Measurements from ENCODE around the gene UROC1.

UROC1 gene

GRCh38 chr3:126518779-126519177, 1.2 kb upstream of the UROC1 start:
- Mint-ChIP-seq H3K27ac (no peak overlapping the region), H3K9me3 (no peaks in the 10 kb centered on the region), H3K27me3 (ENCODE audit: low read depth) (peaks cover 18% of the 10 kb centered on the region), H3K4me3 (no peak overlapping the region), H3K36me3 (ENCODE audit: low read depth) (no peaks in the 10 kb centered on the region), H3K4me1 (ENCODE audit: low read depth) (peaks cover 2% of the 10 kb centered on the region)

DNA sequence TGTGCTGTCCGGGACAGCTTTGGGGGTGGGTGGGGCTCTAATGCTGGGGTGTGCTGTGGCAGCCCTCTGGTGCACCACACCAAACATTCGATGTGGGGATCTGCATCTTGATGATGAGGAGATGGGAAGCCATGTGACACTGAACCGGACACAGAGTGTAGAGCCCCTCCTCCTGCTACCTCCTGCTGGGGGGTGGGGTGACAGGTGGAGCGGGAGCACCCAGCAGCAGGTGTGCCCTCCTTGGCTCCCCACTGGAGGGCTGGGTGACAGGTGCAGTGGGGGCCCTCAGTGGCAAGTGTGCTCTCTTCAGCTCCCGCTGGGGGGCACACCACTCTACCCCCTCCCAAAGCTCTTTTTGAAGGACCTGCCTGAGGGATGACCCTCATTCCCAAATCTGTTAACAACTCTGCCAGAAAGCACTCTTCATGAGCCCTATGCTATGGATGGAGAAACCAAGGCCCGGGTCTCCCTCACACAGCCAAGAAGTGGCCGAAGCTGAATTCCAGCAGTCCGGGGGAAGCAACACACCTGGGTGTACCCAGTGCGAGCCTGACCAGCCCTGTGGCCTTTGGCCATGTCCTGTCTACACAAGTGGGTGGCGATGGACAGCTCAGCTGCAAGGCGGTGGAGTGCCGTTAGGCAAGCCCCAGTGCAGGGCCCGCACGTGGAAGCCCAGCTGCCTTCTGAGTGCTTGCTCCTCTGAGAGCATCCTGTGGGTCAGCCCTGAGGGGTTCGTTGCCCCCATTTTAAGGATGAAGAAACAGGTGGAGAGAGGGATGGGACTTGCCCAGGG, 609 bp upstream of the UROC1 start:
- no peak overlapping the region for H3K4me3 Mint-ChIP-seq
- no peaks in the 10 kb centered on the region for H3K9me3 Mint-ChIP-seq
- no peaks in the 10 kb centered on the region for H3K36me3 Mint-ChIP-seq (ENCODE audit: low read depth)
- peaks cover 2% of the 10 kb centered on the region for H3K4me1 Mint-ChIP-seq (ENCODE audit: low read depth)
- H3K27me3 Mint-ChIP-seq (ENCODE audit: low read depth): peaks cover 12% of the 10 kb centered on the region
- no peak overlapping the region for H3K27ac Mint-ChIP-seq

DNA sequence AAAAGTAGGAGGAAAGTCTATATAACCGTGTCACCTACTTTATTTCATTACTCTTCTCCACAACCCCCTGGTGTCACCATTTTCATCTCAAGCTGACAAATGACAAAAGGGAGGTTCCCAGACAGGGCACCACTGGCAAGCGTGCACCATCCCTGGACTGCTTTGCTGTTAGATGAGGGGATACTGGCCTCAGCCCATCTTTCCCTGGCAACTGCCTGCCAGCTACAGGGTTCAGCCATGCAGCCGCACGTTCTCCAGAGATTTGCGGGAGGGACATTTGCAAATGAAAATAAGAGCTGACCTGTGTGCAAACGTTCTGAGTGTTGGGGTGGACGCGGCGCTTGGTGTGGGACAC, 660 bp downstream of the UROC1 start:
- no peaks in the 10 kb centered on the region for H3K36me3 Mint-ChIP-seq (ENCODE audit: low read depth)
- H3K4me1 Mint-ChIP-seq (ENCODE audit: low read depth): peaks cover 2% of the 10 kb centered on the region
- no peaks in the 10 kb centered on the region for H3K27me3 Mint-ChIP-seq (ENCODE audit: low read depth)
- H3K27ac Mint-ChIP-seq: no peak overlapping the region
- no peak overlapping the region for H3K4me3 Mint-ChIP-seq
- no peaks in the 10 kb centered on the region for H3K9me3 Mint-ChIP-seq

- no peak overlapping the region for H3K4me3 Mint-ChIP-seq
- H3K27me3 Mint-ChIP-seq (ENCODE audit: low read depth): no peaks in the 10 kb centered on the region
- H3K36me3 Mint-ChIP-seq (ENCODE audit: low read depth): no peaks in the 10 kb centered on the region
- H3K27ac Mint-ChIP-seq: no peak overlapping the region
- peaks cover 2% of the 10 kb centered on the region for H3K4me1 Mint-ChIP-seq (ENCODE audit: low read depth)
- H3K9me3 Mint-ChIP-seq: no peaks in the 10 kb centered on the region
Measured at GRCh38 chr3:126516152-126516935, 1.2 kb downstream of the UROC1 start.

- no peaks in the 10 kb centered on the region for H3K36me3 Mint-ChIP-seq (ENCODE audit: low read depth)
- no peak overlapping the region for H3K27ac Mint-ChIP-seq
- H3K4me1 Mint-ChIP-seq (ENCODE audit: low read depth): peaks cover 2% of the 10 kb centered on the region
- H3K4me3 Mint-ChIP-seq: no peak overlapping the region
- H3K9me3 Mint-ChIP-seq: no peaks in the 10 kb centered on the region
- no peaks in the 10 kb centered on the region for H3K27me3 Mint-ChIP-seq (ENCODE audit: low read depth)
Measured at GRCh38 chr3:126515066-126515706, 2.4 kb downstream of the UROC1 start.

DNA sequence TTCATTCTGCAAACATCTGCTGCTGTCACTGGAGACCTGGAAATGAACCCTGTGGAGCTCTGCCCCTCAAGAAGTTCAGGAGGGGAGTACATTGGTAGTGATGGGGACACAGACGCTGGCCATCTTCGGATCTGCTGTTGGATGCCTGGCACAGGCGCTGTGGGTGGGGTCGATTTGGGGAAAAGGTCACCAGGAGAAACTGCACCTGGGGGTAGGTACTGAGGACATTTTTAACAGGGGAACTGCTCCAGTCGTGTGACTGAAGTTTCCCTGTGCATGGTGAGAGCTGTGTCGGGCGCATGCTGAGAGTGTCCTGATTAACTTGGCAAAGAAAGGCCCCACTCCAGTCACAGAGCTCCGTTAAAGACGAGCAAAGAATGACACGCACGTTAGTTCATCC, 3.4 kb downstream of the UROC1 start:
- no peaks in the 10 kb centered on the region for H3K36me3 Mint-ChIP-seq (ENCODE audit: low read depth)
- no peak overlapping the region for H3K4me3 Mint-ChIP-seq
- no peaks in the 10 kb centered on the region for H3K9me3 Mint-ChIP-seq
- H3K4me1 Mint-ChIP-seq (ENCODE audit: low read depth): peaks cover 2% of the 10 kb centered on the region
- H3K27me3 Mint-ChIP-seq (ENCODE audit: low read depth): no peaks in the 10 kb centered on the region
- no peak overlapping the region for H3K27ac Mint-ChIP-seq

- H3K4me3 Mint-ChIP-seq: no peak overlapping the region
- no peaks in the 10 kb centered on the region for H3K9me3 Mint-ChIP-seq
- H3K36me3 Mint-ChIP-seq (ENCODE audit: low read depth): no peaks in the 10 kb centered on the region
- no peaks in the 10 kb centered on the region for H3K27me3 Mint-ChIP-seq (ENCODE audit: low read depth)
- H3K27ac Mint-ChIP-seq: no peak overlapping the region
- H3K4me1 Mint-ChIP-seq (ENCODE audit: low read depth): peaks cover 2% of the 10 kb centered on the region
Measured at GRCh38 chr3:126512916-126513650, 4.5 kb downstream of the UROC1 start.

- Mint-ChIP-seq H3K4me1 (ENCODE audit: low read depth) (peaks cover 2% of the 10 kb centered on the region), H3K9me3 (no peaks in the 10 kb centered on the region), H3K27me3 (ENCODE audit: low read depth) (no peaks in the 10 kb centered on the region), H3K27ac (no peak overlapping the region), H3K4me3 (no peak overlapping the region), H3K36me3 (ENCODE audit: low read depth) (no peaks in the 10 kb centered on the region)
Measured at GRCh38 chr3:126512026-126512425, 5.5 kb downstream of the UROC1 start.

DNA sequence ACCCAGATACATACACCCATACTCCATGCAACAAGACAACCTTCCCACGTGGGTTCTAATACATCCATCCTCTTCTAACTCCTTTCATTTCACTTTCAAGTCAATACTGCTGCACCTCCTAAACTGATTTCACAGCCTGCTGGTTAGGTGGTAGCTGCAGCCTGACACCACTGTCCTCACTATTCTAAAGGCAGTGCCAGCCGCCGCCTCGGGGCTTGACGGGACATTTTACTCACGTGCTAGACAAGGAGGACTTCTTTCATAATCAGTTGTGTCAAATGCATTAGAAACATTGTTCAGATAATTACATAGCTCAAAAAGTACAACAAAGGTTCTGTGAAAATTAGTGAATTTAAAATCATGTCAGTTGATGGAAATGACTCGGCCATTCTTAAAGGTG, 6.3 kb downstream of the UROC1 start:
- Mint-ChIP-seq H3K4me3 (no peak overlapping the region), H3K27me3 (ENCODE audit: low read depth) (no peaks in the 10 kb centered on the region), H3K4me1 (ENCODE audit: low read depth) (no peaks in the 10 kb centered on the region), H3K9me3 (no peaks in the 10 kb centered on the region), H3K36me3 (ENCODE audit: low read depth) (no peaks in the 10 kb centered on the region), H3K27ac (no peak overlapping the region)

- no peaks in the 10 kb centered on the region for H3K36me3 Mint-ChIP-seq (ENCODE audit: low read depth)
- H3K27me3 Mint-ChIP-seq (ENCODE audit: low read depth): no peaks in the 10 kb centered on the region
- no peak overlapping the region for H3K4me3 Mint-ChIP-seq
- no peaks in the 10 kb centered on the region for H3K4me1 Mint-ChIP-seq (ENCODE audit: low read depth)
- H3K9me3 Mint-ChIP-seq: no peaks in the 10 kb centered on the region
- H3K27ac Mint-ChIP-seq: no peak overlapping the region
Measured at GRCh38 chr3:126510308-126510910, 7.2 kb downstream of the UROC1 start.

- Mint-ChIP-seq H3K9me3 (no peaks in the 10 kb centered on the region), H3K27ac (no peak overlapping the region), H3K4me1 (ENCODE audit: low read depth) (no peaks in the 10 kb centered on the region), H3K36me3 (ENCODE audit: low read depth) (no peaks in the 10 kb centered on the region), H3K27me3 (ENCODE audit: low read depth) (no peaks in the 10 kb centered on the region), H3K4me3 (no peak overlapping the region)
Measured at GRCh38 chr3:126509597-126510307, 7.8 kb downstream of the UROC1 start.

DNA sequence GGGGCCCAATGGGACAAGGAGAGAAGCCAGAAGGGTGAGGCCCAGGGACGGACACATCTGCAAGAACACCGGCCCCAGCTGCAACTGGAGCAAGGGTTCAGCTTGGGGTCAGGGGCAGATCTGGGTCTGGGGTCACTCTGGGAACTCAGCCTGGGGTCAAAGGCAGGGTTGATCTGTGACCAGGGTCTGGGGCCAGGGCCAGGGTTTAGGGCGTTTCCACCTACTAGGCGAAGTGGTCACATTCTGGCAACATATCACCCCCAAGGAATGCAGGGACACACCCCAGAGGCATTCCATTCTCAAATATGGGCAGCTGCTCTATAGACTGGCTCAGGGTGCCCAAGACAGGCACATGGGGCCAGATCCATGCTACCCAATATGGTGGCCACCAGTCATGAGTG, 9.0 kb downstream of the UROC1 start:
- Mint-ChIP-seq H3K9me3 (no peaks in the 10 kb centered on the region), H3K27ac (no peak overlapping the region), H3K4me1 (ENCODE audit: low read depth) (no peaks in the 10 kb centered on the region), H3K4me3 (no peak overlapping the region), H3K27me3 (ENCODE audit: low read depth) (no peaks in the 10 kb centered on the region), H3K36me3 (ENCODE audit: low read depth) (no peaks in the 10 kb centered on the region)

- Mint-ChIP-seq H3K27ac (no peak overlapping the region), H3K36me3 (ENCODE audit: low read depth) (no peaks in the 10 kb centered on the region), H3K4me1 (ENCODE audit: low read depth) (no peaks in the 10 kb centered on the region), H3K9me3 (no peaks in the 10 kb centered on the region), H3K4me3 (no peak overlapping the region), H3K27me3 (ENCODE audit: low read depth) (no peaks in the 10 kb centered on the region)
Measured at GRCh38 chr3:126507886-126508285, 9.7 kb downstream of the UROC1 start.

DNA sequence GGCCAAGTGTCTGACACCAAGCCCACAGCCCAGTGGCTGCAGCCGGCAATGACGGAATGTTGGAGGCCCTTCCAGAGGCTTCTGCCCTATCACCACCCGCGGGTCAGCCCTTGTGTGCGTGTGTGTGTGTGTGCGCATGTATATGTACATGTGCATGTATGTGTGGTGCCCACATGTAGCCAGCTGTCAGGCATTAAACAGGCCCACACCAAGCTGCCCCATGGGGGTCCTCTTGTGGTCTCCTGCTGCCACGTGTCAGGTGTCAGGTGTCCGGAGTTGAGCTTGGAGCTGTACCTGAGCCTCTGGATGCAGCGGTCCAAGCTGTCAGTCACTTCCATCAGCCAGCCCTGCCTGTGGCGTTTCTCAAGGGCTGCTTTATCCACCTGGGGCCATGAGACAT, 13.9 kb downstream of the UROC1 start:
- Mint-ChIP-seq H3K27me3 (ENCODE audit: low read depth) (no peaks in the 10 kb centered on the region), H3K36me3 (ENCODE audit: low read depth) (no peaks in the 10 kb centered on the region), H3K4me3 (no peak overlapping the region), H3K4me1 (ENCODE audit: low read depth) (no peaks in the 10 kb centered on the region), H3K9me3 (no peaks in the 10 kb centered on the region), H3K27ac (no peak overlapping the region)

All from T-helper 1 cell treated with Interleukin-12 subunit alpha and Interleukin-12 subunit beta and Interleukin-4 antibody, amounts not matched to agents 30 μg/mL and 1 μg/mL, for 36 hours (primary cell).